Mesendoderm (in vitro differentiated cells): Measurements from ENCODE around the gene EXOC2.

ENCODE experiments used
- DNase-seq: peaks from one replicate; pipeline ENCODE4 v3.0.0; 2013
- H2AK5ac ChIP-seq: 2 replicates; pipeline ENCODE4 v1.6.1; 2013; ENCODE audit warnings: low read length, inconsistent platforms
- H2BK120ac ChIP-seq: 2 replicates; pipeline ENCODE4 v1.6.1; 2013; ENCODE audit warnings: low read depth, mild to moderate bottlenecking, low read length, moderate library complexity, mixed read lengths
- H2BK15ac ChIP-seq: replicated peaks from 2 replicates; pipeline ENCODE4 v1.6.1; 2013; ENCODE audit warnings: low read depth, mild to moderate bottlenecking, moderate library complexity
- H2BK5ac ChIP-seq: 2 replicates; pipeline ENCODE4 v1.6.1; 2013; ENCODE audit warnings: low read length, inconsistent platforms
- H3K18ac ChIP-seq: 2 replicates; pipeline ENCODE4 v1.6.1; 2013; ENCODE audit warnings: mild to moderate bottlenecking, low read length, mixed read lengths
- H3K23ac ChIP-seq: one replicate; pipeline ENCODE4 v1.6.1; 2013; ENCODE audit warnings: low read length
- H3K27ac ChIP-seq: 2 replicates; pipeline ENCODE4 v1.5.1; 2013; ENCODE audit warnings: low read depth, mild to moderate bottlenecking, inconsistent platforms, low read length, moderate library complexity
- H3K27me3 ChIP-seq: 2 replicates; pipeline ENCODE4 v1.6.1; 2013; ENCODE audit warnings: low read length, control low read depth, mild to moderate bottlenecking, inconsistent platforms; ENCODE audit not compliant: insufficient read depth, poor library complexity
- H3K36me3 ChIP-seq: 2 replicates; pipeline ENCODE4 v1.6.1; 2013; ENCODE audit warnings: low read length, inconsistent platforms; ENCODE audit not compliant: control insufficient read depth, insufficient read depth
- H3K4ac ChIP-seq: one replicate; pipeline ENCODE4 v1.6.1; 2013; ENCODE audit warnings: low read depth, mild to moderate bottlenecking, low read length, moderate library complexity
- H3K4me1 ChIP-seq: 2 replicates; pipeline ENCODE4 v1.6.1; 2013; ENCODE audit warnings: low read depth, low read length, inconsistent platforms; ENCODE audit not compliant: control insufficient read depth
- H3K4me2 ChIP-seq: 2 replicates; pipeline ENCODE4 v1.6.1; 2013; ENCODE audit warnings: low read length
- H3K4me3 ChIP-seq: 2 replicates; pipeline ENCODE4 v1.5.1; 2013; ENCODE audit warnings: mild to moderate bottlenecking, low read length
- H3K56ac ChIP-seq: one replicate; pipeline ENCODE4 v1.6.1; 2013; ENCODE audit warnings: low read length
- H3K79me1 ChIP-seq: 2 replicates; pipeline ENCODE4 v1.6.1; 2013; ENCODE audit warnings: low read length, inconsistent platforms
- H3K79me2 ChIP-seq: 2 replicates; pipeline ENCODE4 v1.6.1; 2013; ENCODE audit warnings: mild to moderate bottlenecking, low read length; ENCODE audit not compliant: control insufficient read depth, insufficient read depth
- H3K9ac ChIP-seq: 2 replicates; pipeline ENCODE4 v1.6.1; 2013; ENCODE audit warnings: low read length, inconsistent platforms
- H4K5ac ChIP-seq: one replicate; pipeline ENCODE4 v1.6.1; 2013; ENCODE audit warnings: low read length
- H4K8ac ChIP-seq: one replicate; pipeline ENCODE4 v1.6.1; 2013; ENCODE audit warnings: low read depth, mild to moderate bottlenecking, control low read depth, low read length, moderate library complexity
- WGBS: extraction: QIAGEN DNeasy Blood & Tissue Kit; methylation state at CpG from one replicate; pipeline ENCODE4 v1.1.7; 2013; ENCODE audit warnings: low lambda C conversion rate, missing lambda C conversion rate; ENCODE audit not compliant: insufficient coverage; ENCODE audit errors: extremely low coverage; 5-methylcytosine and 5-hydroxymethylcytosine counted together

The EXOC2 gene

GRCh38 chr6:491233-491632, 201.7 kb downstream of the EXOC2 start:
- Histone ChIP-seq H3K27me3 (no peaks in the 10 kb centered on the region), H3K4me3 (no peak overlapping the region), H3K36me3 (no peaks in the 10 kb centered on the region), H3K79me2 (no peaks in the 10 kb centered on the region), H3K27ac (no peak overlapping the region), H2AK5ac (no peak overlapping the region), H4K8ac (no peak overlapping the region), H3K18ac (no peak overlapping the region), H3K4ac (no peak overlapping the region), H3K56ac (no peak overlapping the region), H2BK120ac (no peak overlapping the region), H3K79me1 (no peaks in the 10 kb centered on the region), H2BK5ac (no peak overlapping the region), H2BK15ac (no peak overlapping the region), H3K4me2 (no peak overlapping the region), H3K23ac (no peak overlapping the region), H3K4me1 (no peaks in the 10 kb centered on the region), H4K5ac (no peak overlapping the region), H3K9ac (no peak overlapping the region)
- DNase-seq, result no peak
- no CpG with 5 or more reads among the region's 6 CpGs for WGBS

- no peak for DNase-seq
- Histone ChIP-seq H3K23ac (no peak overlapping the region), H4K5ac (no peak overlapping the region), H3K79me1 (no peaks in the 10 kb centered on the region), H3K36me3 (peaks cover 2% of the 10 kb centered on the region), H3K27me3 (no peaks in the 10 kb centered on the region), H2BK15ac (no peak overlapping the region), H2AK5ac (no peak overlapping the region), H2BK120ac (no peak overlapping the region), H3K4me3 (no peak overlapping the region), H3K79me2 (no peaks in the 10 kb centered on the region), H3K27ac (no peak overlapping the region), H2BK5ac (no peak overlapping the region), H3K56ac (no peak overlapping the region), H4K8ac (no peak overlapping the region), H3K9ac (no peak overlapping the region), H3K4me1 (no peaks in the 10 kb centered on the region), H3K18ac (no peak overlapping the region), H3K4me2 (no peak overlapping the region), H3K4ac (no peak overlapping the region)
- WGBS, result no CpG with 5 or more reads among the region's 6 CpGs
Observed at GRCh38 chr6:490251-491037, 202.5 kb downstream of the EXOC2 start.

GRCh38 chr6:489762-490161, 203.2 kb downstream of the EXOC2 start:
- Histone ChIP-seq H2AK5ac (no peak overlapping the region), H3K27ac (no peak overlapping the region), H3K79me1 (no peaks in the 10 kb centered on the region), H3K4ac (no peak overlapping the region), H3K23ac (no peak overlapping the region), H3K79me2 (no peaks in the 10 kb centered on the region), H2BK120ac (no peak overlapping the region), H3K56ac (no peak overlapping the region), H3K27me3 (no peaks in the 10 kb centered on the region), H3K4me2 (no peak overlapping the region), H2BK15ac (no peak overlapping the region), H4K8ac (no peak overlapping the region), H3K36me3 (peaks cover 2% of the 10 kb centered on the region), H2BK5ac (no peak overlapping the region), H3K9ac (no peak overlapping the region), H3K4me3 (no peak overlapping the region), H3K4me1 (no peaks in the 10 kb centered on the region), H3K18ac (no peak overlapping the region), H4K5ac (no peak overlapping the region)
- WGBS, result no CpG with 5 or more reads among the region's 11 CpGs
- no peak for DNase-seq

- no CpG with 5 or more reads among the region's 4 CpGs for WGBS
- Histone ChIP-seq H3K4me1 (no peaks in the 10 kb centered on the region), H3K23ac (no peak overlapping the region), H3K56ac (no peak overlapping the region), H3K36me3 (peaks cover 2% of the 10 kb centered on the region), H2BK120ac (no peak overlapping the region), H2AK5ac (no peak overlapping the region), H3K18ac (no peak overlapping the region), H2BK5ac (no peak overlapping the region), H4K5ac (no peak overlapping the region), H3K9ac (no peak overlapping the region), H3K4me3 (no peak overlapping the region), H3K4ac (no peak overlapping the region), H3K79me2 (no peaks in the 10 kb centered on the region), H3K4me2 (no peak overlapping the region), H2BK15ac (no peak overlapping the region), H4K8ac (no peak overlapping the region), H3K27me3 (no peaks in the 10 kb centered on the region), H3K27ac (no peak overlapping the region), H3K79me1 (no peaks in the 10 kb centered on the region)
- no peak for DNase-seq
Observed at GRCh38 chr6:489001-489400, 203.9 kb downstream of the EXOC2 start.

- no peak overlapping the region for H3K9ac ChIP-seq
- H3K79me2 ChIP-seq, result no peaks in the 10 kb centered on the region
- H2BK120ac ChIP-seq, result no peak overlapping the region
- no peak overlapping the region for H3K4me3 ChIP-seq
- no peaks in the 10 kb centered on the region for H3K4me1 ChIP-seq
- WGBS, result no CpG with 5 or more reads among the region's 13 CpGs
- no peak overlapping the region for H3K18ac ChIP-seq
- no peak overlapping the region for H2BK5ac ChIP-seq
- H3K27ac ChIP-seq, result no peak overlapping the region
- H3K4ac ChIP-seq, result no peak overlapping the region
- H3K79me1 ChIP-seq, result no peaks in the 10 kb centered on the region
- no peak overlapping the region for H3K23ac ChIP-seq
- H3K4me2 ChIP-seq, result no peak overlapping the region
- H4K8ac ChIP-seq, result no peak overlapping the region
- no peak overlapping the region for H2BK15ac ChIP-seq
- no peak overlapping the region for H2AK5ac ChIP-seq
- DNase-seq, result no peak
- no peak overlapping the region for H4K5ac ChIP-seq
- H3K36me3 ChIP-seq, result peaks cover 2% of the 10 kb centered on the region
- no peak overlapping the region for H3K56ac ChIP-seq
- H3K27me3 ChIP-seq, result no peaks in the 10 kb centered on the region
Observed at GRCh38 chr6:487956-488355, 205.0 kb downstream of the EXOC2 start.

- no peak overlapping the region for H3K56ac ChIP-seq
- H2BK120ac ChIP-seq, result no peak overlapping the region
- no peak overlapping the region for H3K23ac ChIP-seq
- no peak overlapping the region for H3K4me3 ChIP-seq
- H3K18ac ChIP-seq, result no peak overlapping the region
- H3K79me2 ChIP-seq, result no peaks in the 10 kb centered on the region
- no peaks in the 10 kb centered on the region for H3K4me1 ChIP-seq
- H3K4me2 ChIP-seq, result no peak overlapping the region
- H3K27ac ChIP-seq, result no peak overlapping the region
- no peaks in the 10 kb centered on the region for H3K27me3 ChIP-seq
- no CpG with 5 or more reads among the region's 15 CpGs for WGBS
- no peaks in the 10 kb centered on the region for H3K79me1 ChIP-seq
- H3K36me3 ChIP-seq, result peaks cover 2% of the 10 kb centered on the region
- DNase-seq, result no peak
- no peak overlapping the region for H3K9ac ChIP-seq
- no peak overlapping the region for H2AK5ac ChIP-seq
- no peak overlapping the region for H4K5ac ChIP-seq
- no peak overlapping the region for H2BK5ac ChIP-seq
- H4K8ac ChIP-seq, result no peak overlapping the region
- no peak overlapping the region for H2BK15ac ChIP-seq
- H3K4ac ChIP-seq, result no peak overlapping the region
Observed at GRCh38 chr6:485655-486170, 207.2 kb downstream of the EXOC2 start.
